K562 (cell line): Measurements from ENCODE around the gene CCDC141.

Source experiments
- AFF4 ChIP-seq: sonication (generic); formaldehyde crosslinking; IDR thresholded peaks from 2 replicates; pipeline ENCODE4 v1.8.0; 2023; ENCODE audit warnings: mild to moderate bottlenecking, missing genetic modification reagents
- CTCF ChIP-seq, 3 experiments: IDR thresholded peaks in 2 of 3; conservative IDR thresholded peaks in 1 of 3; 2 replicates each; pipeline ENCODE4 v1.5.1; 2011 to 2012; ENCODE audit warnings: low read length in 3 of 3, mild to moderate bottlenecking in 3 of 3, control low read depth in 2 of 3, improper control_type of control experiment in 1 of 3, inconsistent platforms in 1 of 3, low read depth in 1 of 3, mixed read lengths in 1 of 3, moderate library complexity in 1 of 3; ENCODE audit not compliant: insufficient read depth in 2 of 3
- JUN ChIP-seq, 2 experiments: sonication (generic) in 1 of 2; formaldehyde crosslinking in 1 of 2; IDR thresholded peaks; 2 replicates each; pipeline versions ENCODE4 v1.6.1 to v1.8.0; 2012 to 2022; ENCODE audit warnings: borderline replicate concordance in 2 of 2, mild to moderate bottlenecking in 2 of 2, improper control_type of control experiment in 1 of 2, low read depth in 1 of 2, low read length in 1 of 2, missing genetic modification reagents in 1 of 2
- KLF13 ChIP-seq: fragments of 450-650 bp; IDR thresholded peaks from 2 replicates; pipeline ENCODE4 v1.6.1; 2016; ENCODE audit warnings: missing genetic modification characterization, low read depth, mild to moderate bottlenecking, missing compliant biosample characterization, moderate library complexity, borderline replicate concordance
- SMARCA4 ChIP-seq: fragments of 450-650 bp; IDR thresholded peaks from 2 replicates; pipeline ENCODE4 v1.6.1; 2016
- ZFP1 ChIP-seq: fragments of 450-650 bp; formaldehyde crosslinking; IDR thresholded peaks from 2 replicates; pipeline ENCODE4 v1.4.0; 2020; ENCODE audit warnings: mild to moderate bottlenecking, mixed read lengths
- ZNF224 ChIP-seq: sonication (generic); formaldehyde crosslinking; IDR thresholded peaks from 2 replicates; pipeline ENCODE4 v1.8.0; 2022; ENCODE audit warnings: mild to moderate bottlenecking, missing genetic modification reagents
- ZNF253 ChIP-seq: fragments of 250-450 bp; sonication (Bioruptor Pico); conservative IDR thresholded peaks from 2 replicates; pipeline ENCODE4 v1.6.1; 2021; ENCODE audit warnings: mild to moderate bottlenecking
- ZNF766 ChIP-seq: fragments of 200-800 bp; sonication (Bioruptor generic); conservative IDR thresholded peaks from 2 replicates; pipeline ENCODE4 v1.6.1; 2016; ENCODE audit warnings: missing genetic modification characterization, missing compliant biosample characterization

DNA sequence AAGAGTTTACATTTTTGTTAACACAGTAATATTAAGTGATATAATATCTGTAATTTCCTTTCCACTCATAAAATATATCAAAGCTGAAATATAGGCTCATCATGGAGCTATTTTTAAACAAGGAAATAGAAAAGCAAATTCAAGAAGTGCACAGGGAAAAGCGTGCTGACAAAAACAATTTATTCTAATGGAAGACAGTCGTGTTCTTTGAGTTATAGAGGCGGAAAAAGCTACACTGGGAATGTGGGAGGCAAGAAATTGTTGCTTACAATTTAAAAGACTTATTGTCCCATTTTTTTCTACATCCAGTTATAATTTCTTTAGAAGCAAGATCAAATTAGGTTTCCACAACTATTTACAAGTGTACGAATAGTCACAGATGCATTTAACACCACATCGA, 239.5 kb downstream of the CCDC141 start:
- no peak for TF ChIP-seq KLF13 (tag)
- no peak for TF ChIP-seq ZNF224 (CRISPR knock-in tag)
- TF ChIP-seq ZFP1 (CRISPR knock-in tag): no peak
- TF ChIP-seq AFF4 (CRISPR knock-in tag): no peak
- no peak for TF ChIP-seq ZNF253
- no peak for TF ChIP-seq SMARCA4
- no peak for TF ChIP-seq JUN (IDR thresholded peaks at IDR 0.05; ENCODE audit: borderline replicate concordance, low read depth, low read length)
- TF ChIP-seq JUN (CRISPR knock-in tag; IDR thresholded peaks at IDR 0.05; ENCODE audit: borderline replicate concordance): no peak
- TF ChIP-seq CTCF (IDR thresholded peaks at IDR 0.05 in 2 of 3, conservative IDR thresholded peaks at IDR 0.05 in 1 of 3; ENCODE audit: insufficient read depth in 2 of 3, low read depth in 1 of 3, low read length in 3 of 3): no peak
- no peak for TF ChIP-seq ZNF766
